Activated T-cell treated with anti-CD3 and anti-CD28 coated beads, Interleukin-2, amount 50 U/mL, for 4 hours (primary cell): Measurements from ENCODE around the gene ASMTL. TPM values are rescaled to one million over a fixed set of nuclear protein-coding genes. Genes with fewer than 3 reads are reported as not detected.
"Not testable (repeated sequence)": the region's sequence is repeated elsewhere in the genome, so short reads cannot be mapped to it uniquely, and the experiment has no call there.

Source experiments
- ATAC-seq, 2 donors: fragments of 200-7000 bp; cut with Tn5 transposase; one replicate each; pipeline ENCODE4 v1.10.0; 2021
- DNase-seq: peaks from one replicate; pipeline ENCODE4 v3.0.0-alpha.2; 2020
- H3K27me3 Mint-ChIP-seq: one replicate; pipeline ENCODE4 v1.8.0; 2021; ENCODE audit warnings: low read depth, mixed read lengths
- H3K36me3 Mint-ChIP-seq: one replicate; pipeline ENCODE4 v1.8.0; 2022; ENCODE audit warnings: mixed read lengths; ENCODE audit not compliant: insufficient read depth
- H3K4me1 Mint-ChIP-seq: one replicate; pipeline ENCODE4 v1.8.0; 2021; ENCODE audit warnings: low read depth, mixed read lengths
- H3K4me3 Mint-ChIP-seq: one replicate; pipeline ENCODE4 v1.8.0; 2021; ENCODE audit warnings: mild to moderate bottlenecking, moderate library complexity, mixed read lengths
- H3K9me3 Mint-ChIP-seq: one replicate; pipeline ENCODE4 v1.8.0; 2021; ENCODE audit warnings: mixed read lengths
- total RNA-seq, 3 donors: library from RNA; stranded (reverse); gene quantifications; one replicate each; pipeline ENCODE4 v1.2.1, GENCODE V29; 2021

ASMTL gene
- total RNA-seq, 3 donors from 2014 or later = 33.0 to 53.2 (median 36.9) TPM

GRCh38 chrX:1391370-1391706, 61.4 kb downstream of the ASMTL start:
- Mint-ChIP-seq H3K9me3 (no peaks in the 10 kb centered on the region), H3K4me1 (peaks cover 57% of the 10 kb centered on the region), H3K27me3 (no peaks in the 10 kb centered on the region), H3K4me3 (peak overlapping the region; percentile 94), H3K36me3 (peaks cover 40% of the 10 kb centered on the region)
- no peak for ATAC-seq
- DNase-seq = no peak

DNA sequence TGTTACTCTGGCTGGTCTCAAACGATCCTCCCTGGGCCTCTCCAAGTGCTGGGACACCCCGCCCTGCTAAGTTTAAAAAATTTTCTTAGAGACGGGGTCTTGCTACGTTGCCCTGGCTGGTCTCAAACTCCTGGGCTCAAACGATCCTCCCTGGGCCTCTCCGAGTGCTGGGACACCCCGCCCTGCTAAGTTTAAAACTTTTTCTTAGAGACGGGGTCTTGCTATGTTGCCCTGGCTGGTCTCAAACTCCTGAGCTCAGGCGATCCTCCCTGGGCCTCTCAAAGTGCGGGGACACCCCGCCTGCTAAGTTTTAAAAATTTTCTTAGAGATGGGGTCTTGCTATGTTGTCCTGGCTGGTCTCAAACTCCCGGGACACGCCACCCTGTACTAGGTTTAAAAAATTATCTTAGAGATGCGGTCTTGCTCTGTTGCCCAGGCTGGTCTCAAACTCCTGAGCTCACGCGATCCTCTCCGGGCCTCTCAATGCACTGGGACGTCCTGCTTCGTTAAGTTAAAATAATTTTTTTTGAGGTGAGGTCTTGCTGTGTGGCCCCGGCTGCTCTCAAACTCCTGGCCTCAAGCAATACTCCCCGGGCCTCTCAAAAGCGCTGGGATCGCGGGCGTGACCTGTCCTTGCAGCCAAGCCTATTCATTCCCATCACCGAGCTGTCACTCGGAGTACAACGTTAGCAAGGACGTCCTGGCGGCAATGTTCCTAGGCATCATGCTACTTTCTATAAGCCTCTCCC, 61.9 kb downstream of the ASMTL start:
- H3K36me3 Mint-ChIP-seq = peaks cover 37% of the 10 kb centered on the region
- peak overlapping the region; percentile 94 for H3K4me3 Mint-ChIP-seq
- ATAC-seq (no peak), DNase-seq (no peak)
- no peaks in the 10 kb centered on the region for H3K9me3 Mint-ChIP-seq
- peaks cover 53% of the 10 kb centered on the region for H3K4me1 Mint-ChIP-seq
- H3K27me3 Mint-ChIP-seq = no peaks in the 10 kb centered on the region

- H3K27me3 Mint-ChIP-seq = no peaks in the 10 kb centered on the region
- ATAC-seq (no peak), DNase-seq (no peak)
- peak overlapping the region; percentile 94 for H3K4me3 Mint-ChIP-seq
- peaks cover 38% of the 10 kb centered on the region for H3K36me3 Mint-ChIP-seq
- H3K9me3 Mint-ChIP-seq = no peaks in the 10 kb centered on the region
- peaks cover 47% of the 10 kb centered on the region for H3K4me1 Mint-ChIP-seq
Observed at GRCh38 chrX:1389993-1390285, 62.8 kb downstream of the ASMTL start.

DNA sequence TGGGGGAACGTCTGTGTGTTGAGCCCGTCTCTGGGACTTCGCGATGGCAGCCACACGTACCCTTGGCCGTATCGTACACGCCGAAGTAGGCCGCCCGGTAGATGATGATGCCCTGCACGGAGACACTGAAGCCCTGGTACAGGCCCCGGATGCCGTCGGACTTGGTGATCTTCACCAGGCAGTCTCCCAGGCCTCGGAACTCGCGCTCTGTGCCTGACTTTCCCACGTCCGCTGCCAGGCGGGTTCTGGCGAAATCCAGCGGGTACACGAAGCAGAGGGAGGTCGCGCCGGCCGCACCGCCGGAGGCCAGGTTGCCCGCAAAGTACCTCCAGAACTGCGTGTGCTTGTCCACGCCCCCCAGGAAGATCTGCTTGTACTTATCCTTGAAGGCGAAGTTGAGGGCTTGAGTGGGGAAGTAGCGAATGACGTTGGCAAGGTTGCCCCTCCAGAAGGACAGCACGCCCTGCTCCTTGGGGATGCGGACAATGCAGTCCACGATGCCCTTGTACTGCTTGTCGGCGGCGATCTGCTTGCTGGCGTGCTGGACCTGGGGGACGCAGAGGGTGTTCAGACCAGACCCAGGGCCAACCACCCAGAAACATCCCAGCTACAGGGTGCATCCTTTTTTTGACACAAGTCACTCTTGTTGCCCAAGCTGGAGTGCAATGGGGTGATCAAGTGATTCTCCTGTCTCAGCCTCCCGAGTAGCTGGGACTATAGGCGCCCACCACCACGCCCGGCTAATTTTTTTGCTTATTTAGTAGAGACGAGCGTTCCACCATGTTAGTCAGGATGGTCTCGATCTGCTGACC, 63.3 kb downstream of the ASMTL start:
- ATAC-seq = no peak
- no peaks in the 10 kb centered on the region for H3K27me3 Mint-ChIP-seq

GRCh38 chrX:1388651-1389050, 64.1 kb downstream of the ASMTL start:
- peak overlapping the region; percentile 94 for H3K4me3 Mint-ChIP-seq
- H3K9me3 Mint-ChIP-seq = no peaks in the 10 kb centered on the region
- ATAC-seq = no peak
- H3K27me3 Mint-ChIP-seq = no peaks in the 10 kb centered on the region
- H3K4me1 Mint-ChIP-seq = peaks cover 41% of the 10 kb centered on the region
- no peak for DNase-seq
- peaks cover 46% of the 10 kb centered on the region for H3K36me3 Mint-ChIP-seq

More for the DNA sequence above, 63.3 kb downstream of the ASMTL start:
- peaks cover 42% of the 10 kb centered on the region for H3K36me3 Mint-ChIP-seq
- DNase-seq = no peak
- H3K4me3 Mint-ChIP-seq = peak overlapping the region; percentile 94
- no peaks in the 10 kb centered on the region for H3K9me3 Mint-ChIP-seq
- H3K4me1 Mint-ChIP-seq = peaks cover 45% of the 10 kb centered on the region

GRCh38 chrX:1387141-1387776, 65.5 kb downstream of the ASMTL start:
- Mint-ChIP-seq H3K4me1 (peaks cover 36% of the 10 kb centered on the region), H3K27me3 (no peaks in the 10 kb centered on the region), H3K4me3 (no peak overlapping the region), H3K9me3 (no peaks in the 10 kb centered on the region), H3K36me3 (peaks cover 48% of the 10 kb centered on the region)
- ATAC-seq (no peak), DNase-seq (no peak)

DNA sequence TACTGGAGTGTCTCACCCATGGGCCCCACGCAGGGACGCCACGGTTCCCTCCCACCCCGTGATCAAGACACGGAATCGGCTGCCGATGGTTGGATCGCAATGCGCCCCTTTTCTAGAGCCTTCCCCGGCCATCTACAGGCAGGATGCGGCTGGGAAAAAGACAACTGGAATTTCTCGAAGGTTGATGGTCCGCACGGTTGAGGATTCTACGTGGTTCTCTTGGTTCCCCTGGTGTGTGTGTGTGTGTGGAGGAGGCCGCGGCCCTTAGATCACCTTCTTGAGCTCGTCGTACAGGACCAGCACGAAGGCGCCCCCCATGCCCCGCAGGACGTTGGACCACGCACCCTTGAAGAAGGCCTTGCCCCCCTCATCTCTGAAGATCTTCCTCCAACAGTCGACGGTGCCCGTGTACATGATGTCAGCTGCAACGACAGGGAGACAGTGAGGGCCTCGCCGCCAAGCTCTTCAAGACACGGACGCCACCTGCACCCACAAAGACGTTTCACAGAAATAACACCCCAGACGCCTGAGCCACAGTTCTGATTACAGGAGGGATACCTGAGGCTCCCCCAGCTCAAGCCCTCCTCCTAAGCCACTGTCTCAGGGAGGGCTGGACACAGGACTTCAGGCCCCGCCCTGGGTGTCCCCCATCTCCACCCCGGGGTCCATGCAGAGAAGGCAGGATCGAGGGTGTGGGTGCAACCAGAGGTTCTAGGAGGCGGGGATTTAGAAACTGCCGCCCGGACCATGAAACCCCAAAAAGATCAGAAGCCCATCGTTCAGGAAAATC, 66.2 kb downstream of the ASMTL start:
- no peaks in the 10 kb centered on the region for H3K27me3 Mint-ChIP-seq
- no peak overlapping the region for H3K4me3 Mint-ChIP-seq
- H3K36me3 Mint-ChIP-seq = peaks cover 51% of the 10 kb centered on the region
- H3K4me1 Mint-ChIP-seq = peaks cover 36% of the 10 kb centered on the region
- H3K9me3 Mint-ChIP-seq = no peaks in the 10 kb centered on the region
- ATAC-seq (no peak), DNase-seq (no peak)

- ATAC-seq (peak in 1 of 2 donors; percentile 4), DNase-seq (no peak)
- peaks cover 44% of the 10 kb centered on the region for H3K36me3 Mint-ChIP-seq
- no peaks in the 10 kb centered on the region for H3K9me3 Mint-ChIP-seq
- H3K4me3 Mint-ChIP-seq = no peak overlapping the region
- peaks cover 29% of the 10 kb centered on the region for H3K4me1 Mint-ChIP-seq
- H3K27me3 Mint-ChIP-seq = no peaks in the 10 kb centered on the region
Observed at GRCh38 chrX:1385253-1386223, 67.2 kb downstream of the ASMTL start.

DNA sequence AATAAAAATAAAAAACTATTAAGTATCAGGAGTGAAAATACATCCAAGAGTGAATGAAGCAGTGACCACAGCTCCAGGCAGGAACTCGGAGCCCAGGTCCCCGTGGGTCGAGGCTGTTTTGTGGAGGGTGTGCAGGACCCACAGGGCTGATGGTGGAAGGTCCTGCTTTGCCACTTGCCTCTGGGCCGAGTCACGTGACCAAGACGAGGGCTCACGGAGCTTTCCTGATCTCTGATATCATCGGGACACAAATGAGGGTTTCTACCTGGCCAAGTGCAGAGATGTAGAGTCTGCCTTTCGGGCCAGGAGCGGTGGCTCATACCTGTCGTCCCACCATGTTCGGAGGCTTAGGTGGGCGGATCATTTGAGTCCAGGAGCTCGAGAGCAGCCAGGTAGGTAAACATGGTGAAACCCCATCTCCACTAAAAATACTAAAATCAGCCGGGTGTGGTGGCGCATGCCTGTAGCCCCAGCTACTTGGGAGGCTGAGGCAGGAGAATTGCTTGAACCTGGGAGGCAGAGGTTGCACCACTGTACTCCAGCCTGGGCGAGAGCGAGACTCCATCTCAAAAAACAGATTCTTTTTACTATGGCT, 68.0 kb downstream of the ASMTL start:
- Mint-ChIP-seq H3K36me3 (peaks cover 44% of the 10 kb centered on the region), H3K9me3 (no peaks in the 10 kb centered on the region), H3K4me3 (no peak overlapping the region), H3K4me1 (peaks cover 25% of the 10 kb centered on the region), H3K27me3 (no peaks in the 10 kb centered on the region)
- DNase-seq (no peak), ATAC-seq (no peak)

DNA sequence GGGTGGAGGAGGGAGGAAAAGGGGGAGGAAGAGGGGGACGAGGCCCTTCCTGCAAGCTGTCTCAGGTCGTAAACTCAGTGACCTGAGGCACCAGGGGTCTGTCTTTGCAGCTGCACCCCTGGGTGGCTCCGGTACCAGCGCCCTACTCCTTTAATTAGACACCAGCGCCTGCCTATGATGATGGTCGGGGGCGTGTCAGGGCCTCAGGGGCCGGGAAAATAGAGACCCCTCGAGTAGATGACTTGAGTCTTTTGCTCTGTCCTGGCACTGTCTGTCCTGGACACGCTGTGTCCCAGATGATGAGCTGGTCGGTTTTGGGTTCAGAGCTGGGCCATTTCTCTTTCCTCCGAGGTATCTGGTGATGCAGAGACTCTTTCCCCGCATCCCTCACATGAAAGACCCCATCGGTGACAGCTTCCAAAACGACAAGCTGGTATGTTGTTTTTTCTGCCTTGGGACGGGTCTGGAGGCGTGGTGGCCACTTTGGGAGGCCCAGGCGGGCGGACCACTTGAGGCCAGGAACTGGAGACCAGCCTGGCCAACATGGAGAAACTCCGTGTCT, 72.0 kb downstream of the ASMTL start:
- Mint-ChIP-seq H3K4me1 (peaks cover 3% of the 10 kb centered on the region), H3K4me3 (no peak overlapping the region), H3K9me3 (no peaks in the 10 kb centered on the region), H3K36me3 (peaks cover 18% of the 10 kb centered on the region), H3K27me3 (no peaks in the 10 kb centered on the region)
- no peak for DNase-seq
- peak; percentile 13 to 15 for ATAC-seq

- no peaks in the 10 kb centered on the region for H3K27me3 Mint-ChIP-seq
- no peak for DNase-seq
- H3K9me3 Mint-ChIP-seq = no peaks in the 10 kb centered on the region
- H3K4me3 Mint-ChIP-seq = no peak overlapping the region
- peak; percentile 7 to 12 for ATAC-seq
- peaks cover 5% of the 10 kb centered on the region for H3K36me3 Mint-ChIP-seq
- peaks cover 3% of the 10 kb centered on the region for H3K4me1 Mint-ChIP-seq
Observed at GRCh38 chrX:1378306-1378759, 74.4 kb downstream of the ASMTL start.

- Mint-ChIP-seq H3K9me3 (no peaks in the 10 kb centered on the region), H3K36me3 (peaks cover 3% of the 10 kb centered on the region), H3K4me1 (no peaks in the 10 kb centered on the region), H3K4me3 (no peak overlapping the region), H3K27me3 (no peaks in the 10 kb centered on the region)
- ATAC-seq (no peak), DNase-seq (no peak)
Observed at GRCh38 chrX:1368385-1368698, 84.4 kb downstream of the ASMTL start.

GRCh38 chrX:1366363-1366762, 86.3 kb downstream of the ASMTL start:
- H3K27me3 Mint-ChIP-seq, H3K4me1 Mint-ChIP-seq, ATAC-seq, H3K9me3 Mint-ChIP-seq, H3K4me3 Mint-ChIP-seq, DNase-seq, H3K36me3 Mint-ChIP-seq: not testable (repeated sequence)
